OCI-LY7 (cell line): ENCODE results near the gene IFNL2. TPM values are rescaled to one million over a fixed set of nuclear protein-coding genes. Genes with fewer than 3 reads are reported as not detected.

Experiments
- BruUV-seq: library from RNA; stranded (reverse); fragments of 400-500 nt; replicated peaks from 2 replicates; lab custom pipeline; 2021; lab: Mats Ljungman, UMichigan
- CTCF ChIA-PET: fragments of 300-600 bp; sonication (Branson Sonifier 250); formaldehyde crosslinking; loops from one replicate; lab custom pipeline; 2022; ENCODE audit warnings: antibody characterized with exemption; ENCODE audit not compliant: unreplicated experiment; lab: Charles Lee
- POLR2A ChIA-PET: fragments of 300-600 bp; sonication (Branson Sonifier 250); formaldehyde crosslinking; loops from one replicate; lab custom pipeline; 2022; ENCODE audit warnings: antibody characterized with exemption; lab: Charles Lee
- DNase-seq: peaks from one replicate; pipeline ENCODE4 v3.0.0-alpha.2; 2015; ENCODE audit warnings: low spot score
- H2AFZ ChIP-seq: fragments of 200-600 bp; sonication (generic), shearing (Covaris generic); 2 replicates; pipeline ENCODE4 v1.6.1; 2014; ENCODE audit warnings: mild to moderate bottlenecking, antibody characterized with exemption, low read length, moderate library complexity
- H3K27ac ChIP-seq: fragments of 200-600 bp; sonication (generic); 2 replicates; pipeline ENCODE4 v1.5.1; 2014; ENCODE audit warnings: mixed run types, low read depth, mild to moderate bottlenecking, moderate library complexity, low read length, inconsistent platforms; ENCODE audit not compliant: poor library complexity, severe bottlenecking
- H3K36me3 ChIP-seq: fragments of 200-600 bp; sonication (generic); 2 replicates; pipeline ENCODE4 v1.6.1; 2014; ENCODE audit warnings: mild to moderate bottlenecking, antibody characterized with exemption, low read length, moderate library complexity, mixed read lengths; ENCODE audit not compliant: insufficient read depth
- H3K4me1 ChIP-seq: fragments of 200-600 bp; sonication (generic); 2 replicates; pipeline ENCODE4 v1.5.1; 2014; ENCODE audit warnings: mild to moderate bottlenecking, low read length; ENCODE audit not compliant: insufficient read depth, poor library complexity, severe bottlenecking
- H3K4me2 ChIP-seq: fragments of 200-600 bp; sonication (generic); 2 replicates; pipeline ENCODE4 v1.6.1; 2014; ENCODE audit warnings: mild to moderate bottlenecking, low read length
- H3K4me3 ChIP-seq: fragments of 200-600 bp; sonication (generic); 2 replicates; pipeline ENCODE4 v1.5.1; 2014; ENCODE audit warnings: mild to moderate bottlenecking, low read depth, low read length; ENCODE audit not compliant: poor library complexity, severe bottlenecking
- H3K79me2 ChIP-seq: fragments of 200-600 bp; sonication (generic); 2 replicates; pipeline ENCODE4 v1.6.1; 2016; ENCODE audit warnings: low read depth, mild to moderate bottlenecking, low read length, moderate library complexity, mixed read lengths; ENCODE audit not compliant: insufficient read depth
- H3K9me2 ChIP-seq: fragments of 200-600 bp; sonication (generic); 2 replicates; pipeline ENCODE4 v1.6.1; 2016; ENCODE audit warnings: mild to moderate bottlenecking, low read length, mixed read lengths; ENCODE audit not compliant: insufficient read depth
- H3K9me3 ChIP-seq: fragments of 200-600 bp; sonication (generic); 2 replicates; pipeline ENCODE4 v1.6.1; 2014; ENCODE audit warnings: mild to moderate bottlenecking, mixed run types, low read length, mixed read lengths
- H4K20me1 ChIP-seq: fragments of 200-600 bp; sonication (generic); 2 replicates; pipeline ENCODE4 v1.6.1; 2014; ENCODE audit warnings: mild to moderate bottlenecking, antibody characterized with exemption, low read length, moderate library complexity, mixed read lengths; ENCODE audit not compliant: insufficient read depth
- EZH2phosphoT487 ChIP-seq: fragments of 200-600 bp; sonication (generic); IDR thresholded peaks from 2 replicates; pipeline ENCODE4 v1.6.1; 2018; ENCODE audit warnings: low read depth, borderline replicate concordance, mild to moderate bottlenecking, mixed run types, antibody characterized with exemption, low read length, moderate library complexity, mixed read lengths
- intact Hi-C: fragments of 100-400 bp; cut with micrococcal nuclease; formaldehyde crosslinking; loops from one replicate; pipeline ENCODE4 v1.10.0; 2022; ENCODE audit not compliant: unreplicated experiment
- total RNA-seq, 2 experiments: library from RNA; depleted of rRNA in 1 of 2; stranded (reverse); fragments of >200 nt in 1 of 2; shearing (Covaris generic) in 1 of 2; gene quantifications; 2 replicates each; pipeline ENCODE4 v1.2.3, GENCODE V29; 2014 to 2022
- TF ChIP-seq, protein P1 (sequence below): fragments of 200-600 bp; sonication (generic); conservative IDR thresholded peaks from 2 replicates; pipeline ENCODE4 v1.5.1; 2014; ENCODE audit warnings: mild to moderate bottlenecking, antibody characterized with exemption, low read length, moderate library complexity, mixed read lengths

The IFNL2 gene
- total RNA-seq, 2 experiments from 2014 or later = not detected

GRCh38 chr19:39253374-39254149 lies 14.6 kb upstream of the IFNL2 start:
- Histone ChIP-seq H3K4me1 (no peaks in the 10 kb centered on the region), H2AFZ (no peak overlapping the region), H4K20me1 (no peaks in the 10 kb centered on the region), H3K4me3 (no peak overlapping the region), H3K9me2 (no peaks in the 10 kb centered on the region), H3K36me3 (no peaks in the 10 kb centered on the region), H3K79me2 (no peaks in the 10 kb centered on the region), H3K27ac (no peak overlapping the region), H3K4me2 (no peak overlapping the region), H3K9me3 (no peaks in the 10 kb centered on the region)
- BruUV-seq = no TSS peak
- CTCF ChIA-PET = no interaction called here
- no peak for DNase-seq
- intact Hi-C loops = no loop called here
- POLR2A ChIA-PET = no interaction called here
- no peak for TF ChIP-seq EZH2phosphoT487
- TF ChIP-seq, protein P1, sequence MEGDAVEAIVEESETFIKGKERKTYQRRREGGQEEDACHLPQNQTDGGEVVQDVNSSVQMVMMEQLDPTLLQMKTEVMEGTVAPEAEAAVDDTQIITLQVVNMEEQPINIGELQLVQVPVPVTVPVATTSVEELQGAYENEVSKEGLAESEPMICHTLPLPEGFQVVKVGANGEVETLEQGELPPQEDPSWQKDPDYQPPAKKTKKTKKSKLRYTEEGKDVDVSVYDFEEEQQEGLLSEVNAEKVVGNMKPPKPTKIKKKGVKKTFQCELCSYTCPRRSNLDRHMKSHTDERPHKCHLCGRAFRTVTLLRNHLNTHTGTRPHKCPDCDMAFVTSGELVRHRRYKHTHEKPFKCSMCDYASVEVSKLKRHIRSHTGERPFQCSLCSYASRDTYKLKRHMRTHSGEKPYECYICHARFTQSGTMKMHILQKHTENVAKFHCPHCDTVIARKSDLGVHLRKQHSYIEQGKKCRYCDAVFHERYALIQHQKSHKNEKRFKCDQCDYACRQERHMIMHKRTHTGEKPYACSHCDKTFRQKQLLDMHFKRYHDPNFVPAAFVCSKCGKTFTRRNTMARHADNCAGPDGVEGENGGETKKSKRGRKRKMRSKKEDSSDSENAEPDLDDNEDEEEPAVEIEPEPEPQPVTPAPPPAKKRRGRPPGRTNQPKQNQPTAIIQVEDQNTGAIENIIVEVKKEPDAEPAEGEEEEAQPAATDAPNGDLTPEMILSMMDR = no peak

DNA sequence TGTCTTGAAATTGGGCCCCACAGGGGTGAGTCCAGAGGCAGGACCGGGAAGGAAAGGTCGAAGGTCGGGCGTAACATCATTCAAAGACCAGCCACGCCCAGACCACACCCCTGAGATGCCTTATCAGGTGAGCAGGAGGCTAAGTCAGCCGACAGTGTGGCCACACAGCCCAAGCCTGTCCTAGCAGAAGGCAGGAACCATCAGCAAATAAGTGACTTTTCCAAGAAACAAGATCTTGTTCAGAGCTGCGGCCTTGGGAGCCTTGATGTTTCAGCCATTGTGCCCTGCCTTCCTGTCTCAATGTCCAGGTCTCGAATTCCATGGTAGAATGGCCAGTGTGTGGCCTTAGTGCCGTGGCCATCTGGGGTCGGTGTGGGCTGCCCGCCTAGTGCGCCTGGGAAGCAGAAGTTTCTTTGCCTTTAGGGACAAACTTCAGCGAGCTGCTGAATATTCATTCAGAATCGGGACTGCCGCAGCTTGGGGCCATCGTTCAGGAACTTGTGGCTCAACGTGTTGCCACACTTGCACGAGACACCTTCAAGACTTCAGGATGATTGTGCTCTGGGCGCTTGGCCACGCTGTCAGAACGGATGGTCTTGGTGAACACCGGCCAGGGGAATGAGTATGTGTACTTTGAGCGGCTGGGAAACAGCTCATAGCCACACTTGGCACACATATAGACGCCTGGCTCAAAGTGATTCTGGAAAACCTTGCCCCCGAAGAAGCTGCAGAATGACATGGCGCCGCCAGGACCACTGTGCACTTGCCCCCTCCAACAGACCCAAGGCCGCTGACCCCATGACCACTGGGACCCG lies 13.5 kb upstream of the IFNL2 start:
- Histone ChIP-seq H3K9me3 (no peaks in the 10 kb centered on the region), H3K79me2 (no peaks in the 10 kb centered on the region), H4K20me1 (no peaks in the 10 kb centered on the region), H3K36me3 (no peaks in the 10 kb centered on the region), H3K27ac (no peak overlapping the region), H3K4me3 (no peak overlapping the region), H3K4me2 (no peak overlapping the region), H2AFZ (no peak overlapping the region), H3K4me1 (no peaks in the 10 kb centered on the region), H3K9me2 (no peaks in the 10 kb centered on the region)
- BruUV-seq = no TSS peak
- CTCF ChIA-PET = interaction anchor here (0.6 kb wide), 1 partner anchor 17 kb away, joined by 7 read pairs; no protein-coding TSS in a partner anchor
- POLR2A ChIA-PET = no interaction called here
- TF ChIP-seq, protein P1 = no peak
- no peak for TF ChIP-seq EZH2phosphoT487
- no peak for DNase-seq
- intact Hi-C loops = no loop called here

GRCh38 chr19:39257227-39257626 lies 11.0 kb upstream of the IFNL2 start:
- Histone ChIP-seq H3K36me3 (no peaks in the 10 kb centered on the region), H3K9me2 (no peaks in the 10 kb centered on the region), H4K20me1 (no peaks in the 10 kb centered on the region), H3K4me2 (no peak overlapping the region), H2AFZ (no peak overlapping the region), H3K79me2 (no peaks in the 10 kb centered on the region), H3K27ac (no peak overlapping the region), H3K4me1 (no peaks in the 10 kb centered on the region), H3K9me3 (no peaks in the 10 kb centered on the region), H3K4me3 (no peak overlapping the region)
- TF ChIP-seq, protein P1 = no peak
- TF ChIP-seq EZH2phosphoT487 = no peak
- CTCF ChIA-PET = no interaction called here
- no TSS peak for BruUV-seq
- DNase-seq = no peak
- POLR2A ChIA-PET = no interaction called here
- intact Hi-C loops = no loop called here
